HL-60/S4 treated with phorbol 12-myristate 13-acetate at 8.2 ng/mL for 4 days and 3 days (cell line): Measurements from ENCODE around the gene GRAMD1C.

ENCODE experiments used
- in situ Hi-C: fragments of 300-500 bp; cut with MboI; formaldehyde crosslinking; loops from 2 replicates; pipeline ENCODE4 v1.15.0; 2022; ENCODE audit warnings: low sequenced_read_pairs

The GRAMD1C gene

DNA sequence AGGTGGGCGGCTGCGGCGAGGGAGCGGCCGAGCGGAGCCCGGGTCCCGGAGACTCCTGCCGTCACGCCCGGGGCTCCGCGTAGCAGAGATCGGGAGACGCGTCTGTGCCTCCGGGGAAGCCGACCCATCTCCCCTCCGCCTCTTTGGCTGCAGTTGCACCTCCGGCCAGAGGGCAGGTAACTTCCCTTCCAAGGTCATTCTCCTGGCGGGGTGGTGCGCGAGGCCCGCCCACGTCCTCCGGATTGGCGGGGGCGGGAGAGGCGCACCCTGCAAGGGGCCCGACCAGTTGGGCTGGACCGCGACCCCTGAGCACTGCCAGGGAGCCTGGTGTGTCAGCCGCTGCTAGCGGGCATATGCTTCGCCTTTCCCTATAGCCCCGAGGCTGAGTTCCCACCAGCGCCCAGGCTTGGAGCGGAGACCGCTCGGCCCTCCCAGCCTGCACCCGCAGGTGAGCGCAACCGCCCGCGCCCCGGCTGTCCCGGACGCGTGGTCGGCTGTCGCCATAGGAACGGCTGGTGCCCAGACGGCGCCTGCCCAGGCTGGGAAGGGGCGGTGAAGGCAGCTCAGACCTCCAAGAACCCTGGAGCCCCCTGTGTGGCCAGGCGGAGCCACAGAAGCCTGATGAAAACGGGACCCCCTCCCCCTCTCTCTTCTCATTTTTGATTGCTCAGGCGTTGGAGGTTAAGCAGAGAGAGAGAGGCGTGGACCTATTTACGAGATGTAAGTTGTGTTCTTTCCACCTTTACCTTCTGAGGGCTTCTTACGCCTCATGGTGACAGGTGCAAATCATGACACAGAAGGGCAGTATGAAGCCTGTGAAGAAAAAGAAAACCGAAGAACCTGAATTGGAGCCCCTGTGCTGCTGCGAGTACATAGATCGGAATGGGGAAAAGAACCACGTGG is 109.7 kb downstream of the GRAMD1C start:
- in situ Hi-C loops = no loop called here

GRCh38 chr3:113952921-113953320 is 114.3 kb downstream of the GRAMD1C start:
- in situ Hi-C loops = no loop called here

- in situ Hi-C loops = no loop called here
Observed at GRCh38 chr3:113953677-113954076, 115.1 kb downstream of the GRAMD1C start.

GRCh38 chr3:113954091-113954685 is 115.6 kb downstream of the GRAMD1C start:
- in situ Hi-C loops = no loop called here

GRCh38 chr3:113963879-113964278 is 125.3 kb downstream of the GRAMD1C start:
- in situ Hi-C loops = no loop called here

GRCh38 chr3:113966172-113966571 is 127.6 kb downstream of the GRAMD1C start:
- in situ Hi-C loops = no loop called here

DNA sequence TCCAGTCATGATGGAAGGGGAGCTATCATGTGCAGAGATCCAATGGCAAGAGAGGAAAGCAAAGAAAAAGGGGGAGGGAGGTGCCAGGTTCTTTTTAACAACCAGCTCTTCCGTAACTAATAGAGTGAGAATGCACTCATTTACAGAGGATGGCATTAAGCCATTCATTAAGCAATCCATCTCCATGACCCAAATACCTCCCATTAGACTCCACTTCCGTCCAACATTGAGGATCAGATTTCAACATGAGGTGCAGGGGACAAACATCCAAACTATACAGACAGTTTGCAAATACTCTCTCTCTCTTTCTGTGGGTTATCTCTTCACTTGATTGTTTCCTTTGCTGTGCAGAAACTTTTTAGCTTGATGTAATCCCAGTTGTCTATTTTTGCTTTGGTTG is 130.4 kb downstream of the GRAMD1C start:
- in situ Hi-C loops = no loop called here

DNA sequence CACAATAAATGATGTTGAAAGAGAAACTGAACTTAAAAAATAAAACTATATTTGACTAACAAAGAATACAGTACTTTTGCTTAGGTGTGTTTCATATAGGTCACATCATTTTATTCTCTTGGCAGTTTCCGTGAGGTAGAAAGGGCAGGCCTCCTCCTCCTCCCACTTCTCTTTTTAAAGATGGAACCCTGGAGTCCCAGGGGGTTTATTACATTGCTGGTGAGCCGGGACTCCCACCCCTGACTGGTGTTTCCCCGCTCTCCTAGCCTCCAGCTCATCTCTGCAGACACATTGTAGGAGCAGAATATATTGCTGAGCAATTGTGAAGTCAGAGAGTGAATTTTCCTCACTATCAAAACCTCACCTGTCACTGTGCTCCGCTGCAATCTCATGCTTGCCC is 139.2 kb downstream of the GRAMD1C start:
- in situ Hi-C loops = no loop called here

GRCh38 chr3:113979916-113980315 is 141.3 kb downstream of the GRAMD1C start:
- in situ Hi-C loops = no loop called here

- in situ Hi-C loops = no loop called here
Observed at GRCh38 chr3:113981803-113982202, 143.2 kb downstream of the GRAMD1C start.

DNA sequence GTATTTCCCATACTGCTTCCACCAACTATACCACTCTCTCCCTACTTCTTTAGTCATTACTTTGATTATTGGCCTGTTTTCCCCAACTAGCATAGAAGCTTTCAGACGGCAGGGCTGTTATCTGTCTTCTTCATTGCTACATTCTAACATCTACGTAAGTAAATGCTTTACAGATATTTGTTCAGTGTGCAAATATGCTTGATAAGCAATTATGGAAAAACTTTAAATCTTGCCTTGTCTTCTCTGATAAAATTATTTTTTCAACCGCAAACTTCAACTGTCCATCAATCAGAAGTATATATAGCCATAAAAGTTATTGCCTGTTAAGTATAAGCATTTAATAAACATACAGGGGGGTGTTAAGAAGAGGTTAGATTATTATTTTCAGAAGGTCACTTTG is 145.0 kb downstream of the GRAMD1C start:
- in situ Hi-C loops = no loop called here

GRCh38 chr3:113985541-113985940 is 147.0 kb downstream of the GRAMD1C start:
- in situ Hi-C loops = no loop called here
